Choroid plexus epithelial cell (primary cell): ENCODE measurements around the gene PPP5C.
"Not testable (repeated sequence)": the region's sequence is repeated elsewhere in the genome, so short reads cannot be mapped to it uniquely, and the experiment has no call there.

Experiments
- DNase-seq: peaks from one replicate; pipeline ENCODE4 v3.0.0-alpha.2; 2010; ENCODE audit warnings: low read depth
- H3K4me3 ChIP-seq: 2 replicates; pipeline ENCODE4 v1.5.1; 2011; ENCODE audit warnings: low read depth, mild to moderate bottlenecking, control low read depth, low read length, moderate library complexity
- CTCF ChIP-seq: conservative IDR thresholded peaks from 2 replicates; pipeline ENCODE4 v1.5.1; 2011; ENCODE audit warnings: low read depth, mild to moderate bottlenecking, control low read depth, inconsistent platforms, low read length, moderate library complexity

The PPP5C gene

GRCh38 chr19:46319613-46320012 lies 27.3 kb upstream of the PPP5C start:
- no peak for TF ChIP-seq CTCF
- H3K4me3 ChIP-seq: no peak overlapping the region

GRCh38 chr19:46320559-46320958 lies 26.3 kb upstream of the PPP5C start:
- no peak for DNase-seq
- TF ChIP-seq CTCF: no peak
- no peak overlapping the region for H3K4me3 ChIP-seq

More at GRCh38 chr19:46319613-46320012, 27.3 kb upstream of the PPP5C start:
- DNase-seq: no peak

GRCh38 chr19:46321653-46322052 lies 25.2 kb upstream of the PPP5C start:
- no peak overlapping the region for H3K4me3 ChIP-seq
- DNase-seq: no peak
- no peak for TF ChIP-seq CTCF

GRCh38 chr19:46323227-46323626 lies 23.7 kb upstream of the PPP5C start:
- not testable (repeated sequence) for H3K4me3 ChIP-seq, DNase-seq

- H3K4me3 ChIP-seq: no peak overlapping the region
- DNase-seq: no peak
- no peak for TF ChIP-seq CTCF
Measured at GRCh38 chr19:46324277-46324676, 22.6 kb upstream of the PPP5C start.

GRCh38 chr19:46326608-46327007 lies 20.3 kb upstream of the PPP5C start:
- no peak overlapping the region for H3K4me3 ChIP-seq
- no peak for DNase-seq
- TF ChIP-seq CTCF: no peak

GRCh38 chr19:46328079-46328478 lies 18.8 kb upstream of the PPP5C start:
- no peak overlapping the region for H3K4me3 ChIP-seq
- no peak for DNase-seq
- no peak for TF ChIP-seq CTCF
